Measurements from ENCODE around the gene NPFFR1. TPM values are rescaled to one million over a fixed set of nuclear protein-coding genes. Genes with fewer than 3 reads are reported as not detected.

NPFFR1 gene, protein sequence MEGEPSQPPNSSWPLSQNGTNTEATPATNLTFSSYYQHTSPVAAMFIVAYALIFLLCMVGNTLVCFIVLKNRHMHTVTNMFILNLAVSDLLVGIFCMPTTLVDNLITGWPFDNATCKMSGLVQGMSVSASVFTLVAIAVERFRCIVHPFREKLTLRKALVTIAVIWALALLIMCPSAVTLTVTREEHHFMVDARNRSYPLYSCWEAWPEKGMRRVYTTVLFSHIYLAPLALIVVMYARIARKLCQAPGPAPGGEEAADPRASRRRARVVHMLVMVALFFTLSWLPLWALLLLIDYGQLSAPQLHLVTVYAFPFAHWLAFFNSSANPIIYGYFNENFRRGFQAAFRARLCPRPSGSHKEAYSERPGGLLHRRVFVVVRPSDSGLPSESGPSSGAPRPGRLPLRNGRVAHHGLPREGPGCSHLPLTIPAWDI
- under 1 TPM in 1 of 2 donors, not detected in 1; under 0.01 TPM for total RNA-seq

DNA sequence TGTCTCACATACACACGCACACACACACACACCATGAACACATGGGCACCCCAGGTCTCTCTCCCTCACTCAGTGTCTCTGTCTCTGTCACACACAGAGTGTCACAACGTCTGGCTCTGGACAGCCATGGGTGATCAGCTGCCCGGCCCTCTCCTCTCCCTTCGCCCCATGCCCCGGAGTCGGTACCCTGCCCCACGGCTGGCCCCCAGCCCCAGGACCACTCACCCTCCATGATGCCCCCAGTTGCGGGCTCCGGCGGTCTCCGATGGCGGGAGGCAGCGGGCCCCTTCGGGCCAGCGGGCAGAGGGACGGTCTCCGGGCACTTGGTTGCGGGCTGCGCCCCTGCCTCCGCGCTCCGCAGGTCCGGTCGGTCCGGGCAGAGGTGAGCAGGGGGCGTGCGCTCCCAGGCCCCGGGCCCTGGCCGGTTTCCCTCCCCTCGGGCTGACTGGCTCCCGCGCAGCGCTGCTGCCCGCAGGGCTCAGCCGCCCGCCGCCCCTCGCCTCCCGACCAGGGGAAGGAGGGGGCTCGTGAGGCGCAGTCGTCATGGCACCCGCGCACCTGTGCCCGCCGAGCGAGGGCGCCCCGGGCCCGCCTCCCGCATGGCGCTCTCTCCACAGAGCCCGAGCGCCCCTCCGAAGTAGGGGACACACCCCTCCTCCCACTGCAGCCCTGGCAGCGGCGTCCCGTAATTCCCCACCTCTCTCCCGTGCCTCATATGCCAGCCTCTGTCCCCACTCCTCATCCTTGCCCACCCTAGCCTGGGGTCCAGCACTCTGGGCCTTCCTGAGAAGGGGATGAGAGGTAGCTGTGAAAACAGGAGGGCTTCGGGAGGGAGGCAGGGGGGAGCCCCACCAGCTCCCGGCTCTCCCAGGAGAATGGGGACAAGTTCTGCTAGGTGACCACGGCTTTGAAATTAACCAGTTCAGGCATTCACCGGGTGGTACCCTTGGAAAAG is at the start of gene NPFFR1:
Gene NPFFR1 (minus strand): TSS at position 560 of the 955 bp plus-strand sequence. CDS start 328 bp downstream, at position 232.

DNA sequence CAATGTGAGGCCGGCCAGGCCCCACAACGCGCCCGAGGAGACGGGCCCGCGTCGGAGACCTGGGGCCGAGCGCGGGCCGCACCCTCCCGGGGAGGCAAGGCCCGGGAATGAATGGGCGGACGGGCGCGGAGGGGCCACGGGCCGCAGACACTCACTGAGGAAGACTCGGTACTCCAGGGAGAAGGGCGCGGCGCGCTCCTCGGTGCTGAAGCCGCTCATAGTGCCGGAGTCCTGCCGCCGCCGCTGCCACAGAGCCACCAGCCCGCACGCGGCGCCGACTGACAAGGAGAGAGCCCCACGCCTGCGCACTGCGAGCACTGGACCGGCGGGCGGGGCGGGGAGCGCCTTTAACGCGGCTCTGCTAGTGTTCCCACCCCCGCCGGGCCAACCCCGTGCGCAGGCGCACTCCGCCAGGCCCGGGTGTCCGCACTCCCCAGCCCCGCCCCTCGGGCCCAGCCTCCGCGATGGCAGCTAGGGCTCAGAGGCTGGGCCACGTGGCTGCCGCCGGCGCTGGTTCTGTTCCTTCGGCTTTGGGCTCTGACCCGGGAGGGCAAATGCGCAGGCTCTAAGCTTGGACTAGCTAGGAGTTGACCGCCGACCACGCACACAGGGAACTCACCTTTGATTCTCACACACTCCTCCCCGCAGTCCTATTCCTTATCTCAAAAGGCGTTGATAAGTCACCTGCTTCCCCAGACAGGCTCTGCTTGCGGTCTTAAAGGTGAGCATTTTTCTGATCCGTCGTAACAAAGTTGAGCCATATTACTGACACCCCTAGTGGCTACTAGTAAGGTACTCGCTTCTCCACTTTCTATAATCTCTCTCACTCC is 50.5 kb downstream of the NPFFR1 start, which contains the start of gene PPA1:
Gene PPA1 (minus strand): TSS at position 321 of the 830 bp plus-strand sequence. CDS start 102 bp downstream, at position 219.

Small RNA genes lying within 50 kb of the gene (small RNA-seq; reads per million reads assigned to genes)
- gene RPS25P9, result 0 reads per million in 2 donors

Other genes starting within 250 kb of the NPFFR1 start
- under 1 TPM; 0.69 to 1.00 TPM for gene MACROH2A2, start 231.2 kb downstream of the NPFFR1 start, total RNA-seq
- gene AIFM2, start 151.2 kb downstream of the NPFFR1 start, total RNA-seq, result 10 to 100 TPM in 1 of 2 donors, 1 to 10 TPM in 1; 9.6 to 14.3 TPM
- gene TYSND1, start 137.3 kb downstream of the NPFFR1 start, total RNA-seq, result 10 to 100 TPM; 27.2 to 30.0 TPM
- 100 to 1,000 TPM in 1 of 2 donors, 10 to 100 TPM in 1; 95.7 to 131 TPM for gene SAR1A, start 113.5 kb downstream of the NPFFR1 start, total RNA-seq
- gene PPA1, start 50.6 kb downstream of the NPFFR1 start, total RNA-seq, result 100 to 1,000 TPM; 134 to 228 TPM
- gene LRRC20, start 98.6 kb upstream of the NPFFR1 start, total RNA-seq, result 1 to 10 TPM; 7.0 to 7.9 TPM
- 10 to 100 TPM; 20.6 to 23.0 TPM for gene EIF4EBP2, start 120.1 kb upstream of the NPFFR1 start, total RNA-seq
- gene NODAL, start 157.7 kb upstream of the NPFFR1 start, total RNA-seq, result not detected
- gene PALD1, start 194.8 kb upstream of the NPFFR1 start, total RNA-seq, result under 1 TPM; under 0.01 to 0.34 TPM